Uterus (tissue), 2 donors: ENCODE measurements around the gene GKN2.

Experiments
- CTCF ChIP-seq, 4 experiments: fragments of 200-600 bp in 2 of 4; fragments of 450-650 bp in 2 of 4; sonication (generic) in 2 of 4; IDR thresholded peaks; one replicate each; pipeline ENCODE4 v1.5.1; 2016 to 2019; ENCODE audit warnings: antibody characterized with exemption in 4 of 4, mild to moderate bottlenecking in 2 of 4, moderate library complexity in 1 of 4
- POLR2A ChIP-seq, 2 donors: fragments of 450-650 bp; IDR thresholded peaks; one replicate each; pipeline ENCODE4 v1.6.1; 2016; ENCODE audit warnings: antibody characterized with exemption in 2 of 2, mild to moderate bottlenecking in 1 of 2, moderate library complexity in 1 of 2

- TF ChIP-seq CTCF (IDR thresholded peaks at IDR 0.05) (no peak), POLR2A (IDR thresholded peaks at IDR 0.05) (no peak)
Measured at GRCh38 chr2:68993660-68994059, 41.0 kb upstream of the GKN2 start.
